NOMO-1 treated with dmso at 0.1 percent for 144 hours (cell line): ENCODE measurements around the gene ANKLE1.

ENCODE experiments used
- DNase-seq: peaks from one replicate; lab custom pipeline; 2025; ENCODE audit not compliant: unreplicated experiment; lab: John Stamatoyannopoulos, UW

The ANKLE1 gene

GRCh38 chr19:17306285-17306714 is 24.6 kb downstream of the ANKLE1 start:
- no peak for DNase-seq

- no peak for DNase-seq
Observed at GRCh38 chr19:17307876-17308377, 26.2 kb downstream of the ANKLE1 start.

DNA sequence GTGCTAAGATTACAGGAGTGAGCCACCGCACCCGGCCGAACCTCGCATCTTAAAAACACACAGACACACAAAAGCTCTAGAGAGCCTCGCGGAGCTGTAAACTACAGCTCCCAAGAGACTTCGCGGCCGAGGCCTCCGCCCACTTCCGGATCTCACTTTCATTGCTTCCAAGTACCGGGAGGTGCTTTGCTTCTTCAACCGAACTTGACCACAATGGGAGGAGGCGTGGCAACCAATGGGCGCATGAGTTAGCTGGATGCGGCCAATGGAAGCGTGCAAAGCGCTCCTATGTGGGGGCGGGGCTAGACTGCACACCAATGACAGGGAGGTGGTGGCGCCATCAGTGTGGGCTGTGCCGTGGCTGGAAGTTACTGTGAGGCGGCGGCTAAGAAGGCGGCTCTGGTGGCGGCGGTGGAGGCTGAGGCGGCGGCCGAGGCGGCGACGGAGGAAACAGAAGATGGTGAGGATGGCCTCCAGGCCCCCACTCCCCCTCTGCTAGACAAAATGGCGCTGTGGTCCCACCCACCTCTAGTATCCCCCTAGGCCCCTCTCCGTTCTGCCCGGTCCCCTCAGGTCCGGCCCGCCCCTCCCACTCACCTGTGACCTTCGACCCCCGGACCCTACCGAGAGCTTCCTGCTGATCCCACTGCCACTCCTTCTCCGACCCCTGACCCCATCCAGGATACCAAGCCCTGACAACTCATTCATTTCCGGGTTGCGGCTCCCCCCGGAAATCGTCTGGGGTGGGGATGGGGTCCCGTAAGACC is 27.7 kb downstream of the ANKLE1 start, which contains the start of gene DDA1:
Gene DDA1, plus strand, starts transcription at position 366 of the 767 bp plus-strand sequence. Its CDS starts 92 bp downstream, at position 458.
- DNase-seq, result peak; percentile 100

DNA sequence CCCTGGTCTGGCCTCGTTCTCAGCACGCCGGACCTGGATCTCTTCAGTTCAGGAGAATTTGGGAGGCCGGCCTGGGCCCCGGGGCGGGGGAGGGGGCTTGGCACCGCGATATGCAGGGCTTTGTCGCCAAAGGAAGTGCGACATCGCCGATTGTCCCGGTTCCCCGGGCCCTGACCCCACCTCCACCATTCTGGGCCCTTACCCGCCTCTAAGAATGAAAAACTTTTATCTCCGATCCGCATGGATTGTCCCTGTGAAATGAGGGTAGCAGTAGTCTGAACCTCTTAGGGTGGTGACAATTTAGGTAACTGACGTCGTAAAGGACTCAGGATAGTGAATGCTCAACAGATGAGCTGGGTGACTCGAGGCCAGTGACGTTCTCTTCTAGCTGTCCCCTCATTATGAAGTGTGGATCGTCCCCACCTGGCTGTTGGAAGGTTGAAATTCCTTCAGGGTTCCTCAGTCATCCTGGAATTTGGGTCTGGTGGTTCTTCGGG is 28.3 kb downstream of the ANKLE1 start:
- no peak for DNase-seq

GRCh38 chr19:17311455-17312188 is 29.9 kb downstream of the ANKLE1 start:
- no peak for DNase-seq

GRCh38 chr19:17312189-17313113 is 30.8 kb downstream of the ANKLE1 start:
- DNase-seq, result no peak

DNA sequence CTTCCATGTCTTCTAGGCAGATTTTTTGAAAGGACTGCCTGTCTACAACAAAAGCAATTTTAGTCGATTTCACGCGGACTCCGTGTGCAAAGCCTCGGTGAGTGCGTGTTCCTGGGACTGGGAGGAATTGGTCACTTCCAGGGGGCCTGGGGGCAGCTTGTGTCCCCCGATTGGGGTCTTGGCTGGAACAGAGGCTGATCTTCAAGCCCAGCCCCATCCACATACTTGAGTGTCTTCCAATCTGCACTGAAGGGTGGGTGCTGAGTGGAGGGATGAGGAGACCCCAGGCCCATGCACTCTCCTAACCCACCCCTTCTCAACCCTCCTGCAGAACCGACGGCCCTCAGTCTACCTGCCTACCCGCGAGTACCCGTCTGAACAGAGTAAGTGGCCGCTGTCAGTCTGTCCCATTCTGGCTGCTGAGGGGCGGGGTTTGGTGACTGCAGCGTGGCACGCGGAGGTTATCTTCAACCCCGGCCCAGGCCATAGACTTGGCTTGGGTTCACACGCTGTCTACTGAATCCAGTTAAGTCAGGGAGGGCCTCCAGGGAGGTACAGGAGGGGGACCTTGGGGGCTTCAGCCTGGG is 32.4 kb downstream of the ANKLE1 start:
- no peak for DNase-seq

GRCh38 chr19:17318966-17319365 is 37.3 kb downstream of the ANKLE1 start:
- no peak for DNase-seq

DNA sequence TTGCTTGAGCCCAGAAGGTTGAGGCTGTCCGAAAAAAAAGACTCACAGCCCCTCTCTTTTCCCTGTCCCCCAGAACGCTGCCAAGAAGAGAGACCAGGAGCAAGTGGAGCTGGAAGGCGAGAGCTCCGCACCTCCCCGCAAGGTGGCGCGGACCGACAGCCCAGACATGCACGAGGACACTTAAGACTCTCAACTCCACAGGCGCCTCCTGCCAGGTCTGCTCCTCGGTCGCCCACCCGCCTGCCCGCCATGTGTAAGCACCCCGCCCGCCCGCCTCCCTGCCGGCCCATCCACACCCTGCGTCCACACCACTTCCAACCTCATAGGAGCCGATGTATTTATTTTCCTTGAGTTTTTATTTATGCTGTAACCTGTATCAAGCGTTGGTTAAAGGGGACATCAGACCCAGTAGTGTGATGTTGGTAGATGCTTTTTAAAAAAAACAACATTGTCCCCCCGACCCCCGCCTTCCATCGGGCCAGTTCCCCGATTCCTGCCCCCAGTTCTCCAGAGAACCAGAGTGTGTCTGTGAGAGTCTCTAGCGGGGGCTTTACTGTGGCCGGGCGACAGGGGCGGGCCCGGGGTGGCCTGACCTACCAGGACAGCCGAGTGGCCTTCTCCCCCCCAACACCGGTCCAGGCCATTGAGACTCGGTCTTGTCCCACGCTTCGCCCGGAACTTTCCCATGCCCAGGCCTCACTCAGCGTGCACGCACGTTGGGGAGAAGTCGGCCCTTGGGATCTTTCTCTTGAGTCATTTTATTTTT is 38.0 kb downstream of the ANKLE1 start:
- no peak for DNase-seq

DNA sequence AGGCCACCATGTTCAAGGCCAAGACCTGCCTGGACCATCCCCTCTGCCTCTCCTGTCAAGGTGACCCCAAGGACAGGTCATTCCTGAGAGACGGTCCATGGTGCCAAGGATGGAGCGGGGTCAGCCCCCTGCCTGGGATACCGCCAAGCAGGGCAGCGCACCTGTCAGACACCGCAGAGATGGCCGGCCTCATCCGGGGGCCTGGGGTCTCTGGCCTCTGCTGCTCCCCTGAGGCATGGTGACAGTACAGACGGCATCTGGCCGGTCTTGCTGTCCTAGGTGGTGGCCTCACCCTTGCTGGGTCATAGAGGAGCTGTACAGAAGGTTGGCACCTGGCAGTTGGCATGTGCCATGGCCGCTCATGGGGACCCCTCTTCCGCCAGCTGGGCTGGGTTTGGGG is 38.7 kb downstream of the ANKLE1 start:
- no peak for DNase-seq

- no peak for DNase-seq
Observed at GRCh38 chr19:17321655-17322489, 40.2 kb downstream of the ANKLE1 start.

DNA sequence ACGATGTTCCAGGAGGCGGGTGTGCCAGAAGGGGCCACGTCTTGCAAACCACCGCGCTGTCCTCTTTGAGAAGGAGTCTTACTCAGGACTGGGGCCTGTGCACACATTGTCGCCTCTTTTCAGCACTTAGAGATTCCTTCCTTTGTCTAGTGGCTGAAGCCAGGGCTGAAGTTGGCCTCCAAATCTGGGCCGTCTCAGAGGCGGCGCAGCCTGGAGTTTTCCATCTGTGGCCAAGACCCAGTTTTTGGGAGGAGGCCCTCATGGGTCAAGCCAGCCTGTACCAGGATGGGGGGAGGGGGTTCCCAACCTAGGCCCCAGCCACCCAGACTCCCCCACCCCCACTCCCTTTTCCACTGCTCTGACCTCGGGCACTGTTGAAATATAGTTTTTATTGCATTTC is 41.2 kb downstream of the ANKLE1 start:
- DNase-seq, result no peak

GRCh38 chr19:17323300-17323963 is 41.7 kb downstream of the ANKLE1 start:
- no peak for DNase-seq

DNA sequence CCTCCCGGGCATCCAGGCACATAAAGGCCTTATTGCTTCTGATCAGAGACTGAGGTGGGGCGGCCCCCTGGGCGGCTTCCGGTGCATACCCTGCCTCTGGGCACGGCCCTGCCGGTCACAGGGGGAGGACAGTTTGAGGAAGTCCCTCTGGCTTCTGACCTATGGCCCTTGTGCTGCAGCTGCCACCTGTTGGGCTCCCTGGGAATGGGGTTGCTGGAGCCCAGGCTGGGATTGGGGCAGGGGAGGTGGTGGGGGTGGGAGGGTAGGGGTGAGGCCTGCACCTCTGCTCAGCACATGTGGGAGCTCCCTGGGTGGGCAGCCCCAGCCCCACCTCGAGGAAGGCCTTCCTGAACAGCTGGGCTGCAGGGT is 42.2 kb downstream of the ANKLE1 start:
- DNase-seq, result no peak

DNA sequence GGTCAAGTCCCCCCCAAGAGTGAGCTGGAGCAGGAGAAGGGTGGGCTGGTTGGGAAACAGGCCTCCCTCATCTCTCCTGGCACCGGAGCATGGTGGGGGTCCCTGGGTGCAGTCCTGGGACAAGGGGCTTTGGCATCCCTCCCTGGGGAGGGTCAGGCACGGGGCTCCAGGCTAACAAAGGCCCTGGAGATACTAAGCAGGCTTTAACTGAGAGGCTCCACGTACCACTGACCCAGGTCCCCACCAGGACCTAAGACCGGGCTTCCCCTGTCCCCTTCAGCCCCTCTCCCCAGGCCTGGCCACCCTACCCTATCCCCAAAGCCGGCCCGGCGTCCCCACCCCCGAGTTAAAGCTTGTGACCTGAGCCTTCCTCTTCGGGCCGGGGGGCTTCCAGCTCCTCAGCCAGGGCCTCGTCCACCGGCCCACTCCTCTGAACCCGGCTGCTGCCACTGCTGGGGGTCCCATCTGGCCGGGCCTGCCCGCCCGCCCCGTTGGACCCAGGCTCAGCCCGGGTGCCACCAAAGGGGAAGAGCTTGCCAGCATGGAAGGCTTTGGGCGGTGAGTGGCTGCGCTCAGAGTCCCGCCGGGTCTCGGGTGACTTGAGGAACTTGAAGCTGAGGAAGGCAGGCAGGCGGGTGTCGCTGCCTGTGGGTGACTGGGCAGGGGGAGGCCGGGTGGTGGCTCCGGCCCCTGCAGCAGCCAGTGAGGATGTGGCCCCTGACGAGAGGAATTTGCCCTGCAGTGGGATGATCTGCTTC is 42.8 kb downstream of the ANKLE1 start:
- no peak for DNase-seq

- DNase-seq, result no peak
Observed at GRCh38 chr19:17325133-17325532, 43.4 kb downstream of the ANKLE1 start.

GRCh38 chr19:17325881-17326594 is 44.3 kb downstream of the ANKLE1 start:
- no peak for DNase-seq
